DLD1 (cell line): ENCODE measurements around the gene FYB2.
"Not testable (repeated sequence)": the region's sequence is repeated elsewhere in the genome, so short reads cannot be mapped to it uniquely, and the experiment has no call there.

Source experiments
- in situ Hi-C: cut with HindIII; loops from 2 replicates; pipeline ENCODE4 v1.10.0; 2017; ENCODE audit warnings: low sequenced_read_pairs

The FYB2 gene

GRCh38 chr1:56797065-56797685 lies 22.0 kb downstream of the FYB2 start:
- in situ Hi-C loops, result no loop called here

- in situ Hi-C loops, result no loop called here
These were observed 23.3 kb downstream of the FYB2 start for GRCh38 chr1:56795870-56796269.

GRCh38 chr1:56790036-56790435 lies 29.2 kb downstream of the FYB2 start:
- in situ Hi-C loops, result no loop called here

- in situ Hi-C loops, result no loop called here
These were observed 30.6 kb downstream of the FYB2 start for GRCh38 chr1:56788588-56788987.

GRCh38 chr1:56788102-56788501 lies 31.1 kb downstream of the FYB2 start:
- in situ Hi-C loops, result no loop called here

GRCh38 chr1:56787330-56787729 lies 31.9 kb downstream of the FYB2 start:
- in situ Hi-C loops, result no loop called here

DNA sequence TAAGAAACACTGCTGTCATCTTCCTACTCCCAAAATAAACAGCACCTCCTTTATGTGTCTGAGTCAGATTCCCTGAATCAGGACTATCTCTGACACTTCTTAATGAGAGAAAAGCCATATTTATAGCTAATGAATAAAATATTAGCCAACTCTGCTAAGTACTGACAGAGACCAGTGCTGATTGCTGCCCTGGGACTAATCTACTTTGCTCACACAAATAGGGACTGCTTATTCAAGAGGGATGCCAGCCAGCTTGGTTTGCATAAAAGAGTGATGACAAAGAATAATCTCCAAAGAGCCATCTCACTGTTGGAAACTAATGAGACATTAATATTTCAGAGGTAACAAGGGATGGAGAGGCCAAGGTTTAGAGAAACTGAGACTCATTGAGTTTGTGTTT lies 36.4 kb downstream of the FYB2 start:
- in situ Hi-C loops, result no loop called here

DNA sequence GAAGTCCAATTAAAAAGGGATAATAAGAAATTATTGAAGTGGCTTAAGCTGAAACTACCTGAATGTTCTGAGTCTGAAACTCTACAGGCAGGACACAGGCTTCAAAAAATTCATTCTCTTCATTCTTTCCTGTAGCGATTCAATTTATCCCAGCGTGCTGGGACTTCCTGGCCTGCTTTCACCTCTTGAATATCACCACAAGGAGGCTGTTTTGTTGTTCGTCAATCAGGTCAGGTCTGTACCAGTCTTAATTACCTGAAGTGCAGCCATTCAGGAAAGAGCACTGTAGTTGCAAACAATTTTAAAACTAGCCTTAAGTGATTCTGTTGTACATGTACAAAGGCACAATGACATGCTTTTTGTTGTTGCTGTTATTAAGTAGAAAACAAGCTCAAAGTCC lies 38.4 kb downstream of the FYB2 start:
- in situ Hi-C loops, result no loop called here

- in situ Hi-C loops, result no loop called here
These were observed 39.0 kb downstream of the FYB2 start for GRCh38 chr1:56780128-56780750.

DNA sequence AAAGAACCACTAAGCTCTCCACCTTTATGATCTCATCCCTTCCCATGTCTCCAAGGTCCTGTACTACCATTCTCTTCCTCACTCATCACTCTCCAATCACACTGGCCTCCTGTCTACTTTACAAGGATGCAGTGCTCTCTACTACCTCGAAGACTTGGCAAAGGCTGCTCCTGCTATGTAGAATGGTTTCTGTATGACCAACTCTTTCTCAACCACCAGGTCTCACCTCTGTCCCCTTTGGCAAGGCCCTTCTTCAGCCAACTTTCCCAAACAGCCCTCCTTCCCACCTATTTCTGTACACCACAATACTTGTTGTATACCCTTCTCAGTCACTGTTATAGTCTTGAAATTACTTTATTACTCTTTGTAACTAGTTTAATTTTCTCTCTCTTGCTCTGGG lies 41.2 kb downstream of the FYB2 start:
- in situ Hi-C loops, result no loop called here

GRCh38 chr1:56774732-56775131 lies 44.5 kb downstream of the FYB2 start:
- in situ Hi-C loops, result not testable (repeated sequence)

GRCh38 chr1:56774067-56774609 lies 45.1 kb downstream of the FYB2 start:
- in situ Hi-C loops, result no loop called here

DNA sequence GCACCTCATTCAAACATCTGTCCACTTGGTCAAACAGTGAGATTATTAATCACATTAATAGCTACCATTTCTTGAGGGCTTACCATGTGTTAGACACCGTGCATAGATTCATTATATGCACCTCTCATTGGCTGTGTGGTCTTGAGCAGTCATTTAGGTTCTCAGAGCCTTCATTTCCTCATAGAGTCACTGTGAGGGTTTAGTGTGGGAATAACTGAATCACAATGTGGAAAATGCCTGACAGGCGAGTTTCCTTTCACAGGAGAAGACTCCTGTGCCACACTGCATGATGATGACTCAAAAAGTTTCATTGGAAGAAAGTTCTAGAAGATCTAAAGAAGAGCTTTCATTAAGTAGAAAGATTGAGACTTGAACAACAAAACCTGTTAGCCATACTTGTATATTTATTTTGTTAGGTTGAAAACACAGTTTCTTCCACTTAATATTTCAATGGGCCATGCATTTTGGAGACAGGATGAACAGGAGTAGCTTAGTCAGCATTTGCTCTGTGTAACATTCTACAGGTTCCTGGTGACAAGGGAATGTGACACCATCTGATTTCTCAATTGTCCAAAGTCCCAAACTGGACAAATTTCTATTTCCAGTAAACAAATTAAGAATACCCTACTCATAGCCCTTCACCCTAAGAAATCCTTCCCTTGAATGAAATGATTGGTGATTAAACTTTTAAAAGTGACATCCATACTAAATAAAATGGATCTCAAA lies 45.7 kb downstream of the FYB2 start:
- in situ Hi-C loops, result no loop called here

- in situ Hi-C loops, result no loop called here
These were observed 47.5 kb downstream of the FYB2 start for GRCh38 chr1:56771717-56772116.

DNA sequence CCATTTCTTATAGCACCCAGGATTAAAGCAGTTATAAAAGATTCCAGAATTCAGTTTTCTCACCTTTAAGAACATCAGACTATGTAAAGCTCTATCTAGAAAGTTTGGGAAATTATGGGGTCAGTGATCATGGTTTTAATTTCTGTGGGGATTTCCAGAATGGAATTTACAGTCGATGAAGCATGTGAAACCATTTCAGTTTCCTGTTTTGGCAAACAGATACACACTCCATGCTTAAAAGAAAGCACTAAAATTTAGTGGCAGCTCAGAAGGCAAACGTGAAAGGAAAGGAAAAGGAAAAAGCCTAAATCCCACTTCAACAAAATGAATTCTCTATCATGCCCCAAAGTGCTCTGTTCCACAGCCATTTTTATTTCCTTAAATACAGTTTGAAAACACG lies 60.4 kb downstream of the FYB2 start:
- in situ Hi-C loops, result no loop called here

- in situ Hi-C loops, result no loop called here
These were observed 61.1 kb downstream of the FYB2 start for GRCh38 chr1:56758135-56758534.

- in situ Hi-C loops, result no loop called here
These were observed 63.3 kb downstream of the FYB2 start for GRCh38 chr1:56755911-56756310.

DNA sequence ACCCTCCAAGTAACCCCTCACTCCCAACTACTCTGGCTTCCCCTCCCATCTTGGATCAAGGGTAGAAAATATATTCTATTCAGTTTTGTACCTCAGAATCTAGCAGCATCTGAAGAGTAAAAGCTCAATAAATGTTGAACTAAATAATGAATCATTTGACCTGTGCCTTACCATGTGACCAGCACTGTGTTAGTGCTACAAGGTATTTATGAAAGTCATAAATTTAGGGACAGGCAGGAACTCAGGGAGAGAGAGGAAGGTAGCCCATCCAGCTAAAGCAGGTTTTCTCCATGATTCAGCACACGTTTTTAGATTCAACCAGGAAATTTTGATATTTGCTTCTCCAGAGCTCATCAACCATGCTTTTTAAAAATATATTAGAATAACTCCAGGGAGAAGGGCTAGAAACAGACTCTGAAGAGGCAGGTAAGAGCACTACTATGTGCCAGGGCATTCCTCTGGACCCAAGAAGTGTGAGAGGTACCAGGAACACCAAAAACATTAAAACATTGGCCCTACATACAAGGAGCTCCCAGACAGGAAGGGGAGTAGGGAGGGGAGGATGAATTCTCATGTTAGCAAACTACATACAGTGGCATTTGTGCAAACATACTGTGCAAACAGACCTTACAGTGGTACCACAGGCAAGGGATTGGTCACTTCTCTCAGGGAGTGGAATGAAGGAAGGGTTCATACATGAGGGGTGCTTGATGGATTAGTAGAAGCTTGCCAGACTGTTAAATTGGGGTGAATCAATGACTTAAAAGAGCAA lies 64.3 kb downstream of the FYB2 start:
- in situ Hi-C loops, result no loop called here

- in situ Hi-C loops, result no loop called here
These were observed 74.0 kb downstream of the FYB2 start for GRCh38 chr1:56745231-56745630.

- in situ Hi-C loops, result no loop called here
These were observed 90.2 kb downstream of the FYB2 start for GRCh38 chr1:56728964-56729363.

- in situ Hi-C loops, result no loop called here
These were observed 92.5 kb downstream of the FYB2 start for GRCh38 chr1:56726706-56727105.
